ENCODE measurements around the gene RIN3. TPM values are rescaled to one million over a fixed set of nuclear protein-coding genes. Genes with fewer than 3 reads are reported as not detected.
A peak's percentile ranks its signal among the peaks of the same experiment; 100 is the strongest.

The RIN3 gene
- total RNA-seq, 2 donors from 2014 or later = 22.9 to 26.3 TPM

DNA sequence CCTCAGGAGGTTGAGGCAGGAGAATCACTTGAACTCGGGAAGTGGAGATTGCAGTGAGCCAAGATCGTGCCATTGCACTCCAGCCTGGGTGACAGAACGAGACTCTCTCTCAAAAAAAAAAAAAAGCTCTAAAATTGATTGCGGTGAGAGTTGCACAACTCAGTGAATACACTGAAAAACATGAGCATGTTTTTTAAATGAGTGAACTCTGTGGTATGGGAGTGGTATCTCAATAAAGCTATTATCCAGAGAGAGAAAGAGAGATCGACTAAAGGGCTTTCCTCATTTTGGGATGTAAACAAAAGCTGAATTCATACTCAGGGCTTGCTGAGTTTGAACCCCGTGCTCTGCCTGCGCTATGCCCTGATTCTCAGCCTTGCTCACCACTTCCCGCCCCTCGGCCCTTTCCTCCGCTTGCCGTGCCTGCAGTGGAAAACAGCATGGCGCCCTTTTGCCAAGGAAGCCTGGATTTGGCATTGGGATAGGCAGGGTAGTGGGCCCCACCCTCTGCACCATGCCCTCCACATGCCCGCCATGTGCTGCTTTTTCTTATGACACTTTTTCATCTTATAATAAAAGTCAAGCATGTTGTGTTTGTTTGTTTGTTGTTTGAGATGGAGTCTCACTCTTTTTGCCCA lies 132.4 kb downstream of the RIN3 start:
- no peak for ATAC-seq
- no peak for DNase-seq
- intact Hi-C loops (cut with DNase I, micrococcal nuclease) = no loop called here

DNA sequence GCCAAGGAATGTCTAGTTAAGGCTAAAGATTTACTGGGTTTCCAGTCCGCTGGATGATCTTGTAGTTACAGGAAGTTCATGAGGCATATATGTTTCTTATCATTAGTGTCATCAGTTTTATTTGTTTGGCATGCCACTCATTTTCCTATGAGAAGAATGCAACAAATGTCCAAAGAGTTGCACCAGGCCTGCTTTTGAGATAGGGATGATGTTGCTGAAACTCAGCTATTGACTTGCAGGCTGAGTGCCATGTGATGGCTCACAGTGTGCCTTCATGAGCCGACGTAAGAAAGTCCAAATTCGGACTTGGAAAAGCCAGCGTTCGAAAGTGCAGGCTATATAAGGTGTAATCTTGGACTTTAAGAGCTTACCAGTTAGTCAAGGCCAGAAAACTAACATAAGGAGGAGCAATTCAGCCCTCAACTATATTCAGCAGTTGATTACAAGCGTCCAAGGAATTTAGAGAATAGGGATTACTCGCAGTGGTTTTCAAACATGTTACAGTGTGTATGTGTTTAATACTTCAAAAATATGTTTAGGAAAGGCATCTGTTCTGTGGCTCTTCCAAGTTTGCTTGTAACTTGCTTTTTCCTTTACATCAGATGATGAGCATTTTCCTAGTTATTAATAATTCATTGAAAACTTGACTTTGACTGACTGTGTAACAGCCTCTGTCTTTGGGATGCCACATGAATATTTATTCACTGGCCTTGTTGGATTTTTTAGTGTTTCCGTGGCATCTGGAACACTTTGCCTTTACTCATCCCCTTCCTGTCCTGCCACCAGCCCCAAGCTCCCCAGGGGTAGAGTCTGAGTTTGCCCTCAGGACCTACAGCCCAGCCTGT lies 133.6 kb downstream of the RIN3 start:
- ATAC-seq (no peak), DNase-seq (peak in 1 of 2 donors; percentile 68)
- intact Hi-C loops (cut with DNase I, micrococcal nuclease) = no loop called here

DNA sequence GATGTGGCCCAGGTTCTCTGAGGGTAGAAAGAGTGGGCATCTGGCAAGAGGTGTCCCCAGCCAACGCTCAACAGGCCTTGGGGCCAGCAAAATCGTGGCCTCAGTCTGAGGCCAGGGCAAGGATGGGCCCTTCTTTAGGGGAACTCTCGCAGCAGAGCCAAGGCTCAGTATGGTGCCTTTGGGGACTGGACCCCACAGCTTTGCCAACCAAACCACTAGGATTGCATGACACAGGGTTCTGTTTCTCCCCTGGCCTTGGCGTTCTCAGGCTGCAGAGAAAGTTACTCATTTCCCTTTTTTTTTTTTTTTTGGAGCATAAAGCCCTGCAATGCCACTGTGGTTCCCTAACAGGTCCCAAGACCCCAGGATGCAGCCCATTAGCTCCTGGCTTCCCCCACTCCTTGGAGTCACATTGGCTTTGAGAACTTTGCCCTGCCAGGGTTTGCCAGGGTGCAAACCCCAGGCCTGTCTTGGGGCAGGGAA lies 134.3 kb downstream of the RIN3 start:
- ATAC-seq (no peak), DNase-seq (no peak)
- intact Hi-C loops (cut with DNase I, micrococcal nuclease) = no loop called here

DNA sequence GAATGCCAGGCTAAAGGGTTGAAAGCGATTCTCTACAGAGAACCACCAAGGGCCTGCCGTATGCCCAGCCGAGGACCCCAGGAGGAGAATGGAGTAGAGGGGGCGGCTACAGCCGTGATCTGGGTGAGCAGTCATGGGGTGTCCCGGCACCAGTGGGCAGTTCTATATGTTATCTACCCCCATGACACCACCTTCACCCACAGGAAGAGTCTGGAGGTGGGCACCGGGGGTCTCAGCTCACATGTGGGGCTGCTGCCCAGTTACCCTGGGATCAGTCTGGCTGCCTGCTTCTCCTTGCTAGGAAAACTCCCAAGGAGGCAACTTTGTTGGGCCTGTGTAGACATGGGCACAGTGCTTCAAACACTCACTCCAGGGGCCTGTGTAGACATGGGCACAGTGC lies 135.5 kb downstream of the RIN3 start:
- intact Hi-C loops (cut with DNase I, micrococcal nuclease) = no loop called here
- DNase-seq = no peak
- ATAC-seq = no peak

DNA sequence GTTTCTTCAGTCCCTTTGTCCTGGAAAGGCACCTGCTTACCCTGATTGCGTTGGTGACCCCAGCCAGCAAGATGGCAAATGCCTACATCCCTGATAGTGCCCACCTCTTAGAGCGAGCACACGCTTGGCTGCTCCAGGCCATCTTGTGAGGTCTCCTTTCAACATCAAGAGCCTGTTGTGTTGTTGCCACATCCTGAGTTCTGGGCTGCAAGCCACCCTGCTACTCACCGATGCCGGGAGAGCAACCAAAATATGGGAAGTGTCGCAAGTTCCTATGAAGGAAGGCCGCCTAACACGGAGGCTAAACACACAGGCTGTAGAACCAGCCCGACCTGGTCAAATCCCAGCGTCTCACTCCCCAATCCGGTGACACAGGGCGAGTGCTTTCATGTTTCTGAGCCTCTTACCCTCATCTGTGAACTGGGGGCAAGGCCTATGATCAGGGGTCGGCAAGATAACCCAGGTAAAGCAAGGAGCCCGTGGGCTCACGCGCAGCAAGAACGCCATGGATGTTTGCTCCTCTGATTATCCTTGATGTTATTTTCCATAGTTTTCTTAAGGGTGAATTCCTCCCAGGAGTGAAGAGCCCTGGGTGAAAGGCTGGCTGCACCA lies 136.5 kb downstream of the RIN3 start:
- intact Hi-C loops (cut with DNase I, micrococcal nuclease) = no loop called here
- ATAC-seq (peak; percentile 11), DNase-seq (peak; percentile 39 to 72)

DNA sequence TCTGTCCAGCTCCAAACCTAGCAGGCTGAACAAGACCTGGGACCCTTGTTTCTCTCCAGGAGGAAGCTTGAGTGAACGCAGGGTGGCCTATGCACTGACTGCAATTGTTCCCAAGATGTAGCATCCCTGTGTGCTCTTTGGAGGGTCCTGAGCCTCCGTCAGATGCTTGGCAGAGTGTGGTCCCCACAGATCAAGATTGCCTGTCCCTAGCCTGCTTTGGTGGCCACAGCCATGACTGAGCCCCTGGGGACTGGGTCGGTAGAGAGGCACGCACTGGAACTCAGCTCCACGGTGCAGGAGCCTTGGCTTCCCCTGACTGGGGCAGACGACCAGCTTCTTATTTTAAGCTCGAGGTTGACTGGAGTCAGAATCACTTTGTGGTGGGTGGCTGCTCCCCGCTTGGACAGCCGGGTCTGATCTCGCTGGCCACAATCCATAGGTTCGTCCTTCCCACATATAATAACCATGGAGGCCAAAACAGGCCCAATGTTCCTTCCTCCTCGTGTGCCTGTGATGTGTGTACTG lies 137.1 kb downstream of the RIN3 start:
- DNase-seq (no peak), ATAC-seq (no peak)
- intact Hi-C loops (cut with DNase I, micrococcal nuclease) = no loop called here

DNA sequence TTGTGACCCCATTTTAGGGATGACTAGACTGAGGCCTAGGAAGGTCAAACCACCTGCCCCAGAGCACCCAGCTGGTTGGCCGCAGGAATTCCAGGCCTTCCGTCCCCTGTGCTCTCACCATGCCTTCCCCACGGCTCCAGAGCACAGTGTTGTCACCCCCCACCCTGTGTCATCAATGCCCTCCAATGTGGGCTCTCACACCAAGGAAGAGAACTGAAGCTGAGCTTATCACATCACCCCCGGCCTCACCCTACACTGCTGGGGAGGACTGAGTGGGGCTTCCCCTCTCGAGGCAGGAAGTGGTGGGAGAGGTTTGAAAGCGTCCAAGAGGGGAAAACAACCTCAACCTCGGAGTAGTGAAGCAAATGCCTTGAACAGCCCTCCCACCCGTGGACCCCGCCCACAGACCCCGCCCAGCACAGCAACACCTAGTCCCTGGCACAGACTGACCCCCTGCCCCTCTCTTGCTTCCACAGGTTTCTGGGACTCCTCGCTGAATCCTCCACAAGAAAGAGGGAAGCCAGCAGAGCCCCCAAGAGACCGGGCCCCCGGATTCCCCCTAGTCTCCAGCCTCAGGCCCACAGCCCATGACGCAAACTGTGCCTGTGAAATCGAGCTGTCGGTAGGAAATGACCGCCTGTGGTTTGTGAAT lies 137.7 kb downstream of the RIN3 start:
- intact Hi-C loops (cut with DNase I, micrococcal nuclease) = no loop called here
- DNase-seq (peak in 1 of 2 donors; percentile 44), ATAC-seq (peak; percentile 34)

DNA sequence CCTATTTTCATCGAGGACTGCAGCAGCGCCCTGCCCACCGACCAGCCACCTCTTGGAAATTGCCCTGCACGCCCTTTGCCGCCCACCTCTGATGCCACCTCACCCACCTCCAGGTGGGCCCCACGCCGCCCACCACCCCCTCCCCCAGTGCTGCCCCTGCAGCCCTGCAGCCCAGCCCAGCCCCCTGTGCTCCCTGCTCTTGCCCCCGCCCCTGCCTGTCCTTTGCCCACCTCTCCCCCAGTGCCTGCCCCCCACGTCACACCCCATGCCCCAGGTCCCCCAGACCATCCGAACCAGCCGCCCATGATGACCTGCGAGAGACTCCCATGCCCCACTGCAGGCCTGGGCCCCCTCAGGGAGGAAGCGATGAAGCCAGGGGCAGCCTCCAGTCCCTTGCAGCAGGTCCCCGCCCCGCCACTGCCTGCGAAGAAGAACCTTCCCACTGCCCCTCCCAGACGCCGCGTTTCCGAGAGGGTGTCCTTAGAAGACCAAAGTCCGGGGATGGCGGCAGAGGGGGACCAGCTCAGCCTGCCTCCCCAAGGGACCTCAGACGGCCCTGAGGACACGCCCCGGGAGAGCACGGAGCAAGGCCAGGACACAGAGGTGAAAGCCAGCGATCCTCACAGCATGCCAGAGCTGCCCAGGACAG lies 138.3 kb downstream of the RIN3 start:
- intact Hi-C loops (cut with DNase I, micrococcal nuclease) = no loop called here
- ATAC-seq = peak; percentile 12

DNA sequence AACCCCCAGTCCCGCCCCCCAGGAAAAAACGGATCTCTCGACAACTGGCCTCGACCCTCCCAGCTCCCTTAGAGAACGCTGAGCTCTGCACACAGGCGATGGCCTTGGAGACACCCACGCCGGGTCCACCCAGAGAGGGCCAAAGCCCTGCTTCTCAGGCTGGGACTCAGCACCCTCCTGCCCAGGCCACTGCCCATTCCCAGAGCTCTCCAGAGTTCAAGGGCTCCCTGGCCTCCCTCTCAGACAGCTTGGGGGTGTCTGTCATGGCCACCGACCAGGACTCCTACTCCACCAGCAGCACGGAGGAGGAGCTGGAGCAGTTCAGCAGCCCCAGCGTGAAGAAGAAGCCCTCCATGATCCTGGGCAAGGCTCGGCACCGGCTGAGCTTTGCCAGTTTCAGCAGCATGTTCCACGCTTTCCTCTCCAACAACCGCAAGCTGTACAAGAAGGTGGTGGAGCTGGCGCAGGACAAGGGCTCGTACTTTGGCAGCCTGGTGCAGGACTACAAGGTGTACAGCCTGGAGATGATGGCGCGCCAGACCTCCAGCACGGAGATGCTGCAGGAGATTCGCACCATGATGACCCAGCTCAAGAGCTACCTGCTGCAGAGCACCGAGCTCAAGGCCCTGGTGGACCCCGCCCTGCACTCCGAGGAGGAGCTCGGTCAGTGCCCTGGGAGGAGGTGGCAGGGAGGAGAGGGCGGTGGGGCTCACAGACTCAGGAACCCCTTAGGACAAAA lies 139.0 kb downstream of the RIN3 start:
- intact Hi-C loops (cut with DNase I, micrococcal nuclease) = no loop called here
- ATAC-seq = no peak

More for the DNA sequence above, 138.3 kb downstream of the RIN3 start:
- peak; percentile 62 to 65 for DNase-seq

DNA sequence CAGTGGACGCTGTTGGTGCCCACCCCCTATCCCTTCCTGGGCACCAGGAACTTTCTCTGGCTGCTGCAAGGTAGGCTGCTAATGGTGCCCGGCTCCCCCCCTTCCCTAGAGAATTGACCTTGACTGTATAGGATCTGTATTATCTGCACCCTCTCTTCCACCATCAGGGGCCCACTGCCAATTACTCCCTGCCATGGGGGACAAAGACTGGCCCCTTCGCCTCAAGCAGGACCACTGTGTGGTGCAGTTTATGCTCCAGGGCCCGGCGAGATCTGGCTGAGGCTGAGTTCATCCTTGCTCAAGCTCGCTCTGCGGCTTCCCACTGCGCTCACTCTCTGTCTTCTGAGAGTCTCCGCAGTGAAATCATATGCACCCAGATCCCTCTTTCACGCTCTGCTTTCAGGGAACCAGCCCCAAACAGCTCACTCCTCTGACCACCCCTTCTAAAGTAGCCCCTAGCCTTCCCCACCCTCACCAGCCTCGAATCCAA lies 139.6 kb downstream of the RIN3 start:
- ATAC-seq = no peak
- intact Hi-C loops (cut with DNase I, micrococcal nuclease) = no loop called here
- no peak for DNase-seq

More for the DNA sequence above, 139.0 kb downstream of the RIN3 start:
- DNase-seq = no peak

DNA sequence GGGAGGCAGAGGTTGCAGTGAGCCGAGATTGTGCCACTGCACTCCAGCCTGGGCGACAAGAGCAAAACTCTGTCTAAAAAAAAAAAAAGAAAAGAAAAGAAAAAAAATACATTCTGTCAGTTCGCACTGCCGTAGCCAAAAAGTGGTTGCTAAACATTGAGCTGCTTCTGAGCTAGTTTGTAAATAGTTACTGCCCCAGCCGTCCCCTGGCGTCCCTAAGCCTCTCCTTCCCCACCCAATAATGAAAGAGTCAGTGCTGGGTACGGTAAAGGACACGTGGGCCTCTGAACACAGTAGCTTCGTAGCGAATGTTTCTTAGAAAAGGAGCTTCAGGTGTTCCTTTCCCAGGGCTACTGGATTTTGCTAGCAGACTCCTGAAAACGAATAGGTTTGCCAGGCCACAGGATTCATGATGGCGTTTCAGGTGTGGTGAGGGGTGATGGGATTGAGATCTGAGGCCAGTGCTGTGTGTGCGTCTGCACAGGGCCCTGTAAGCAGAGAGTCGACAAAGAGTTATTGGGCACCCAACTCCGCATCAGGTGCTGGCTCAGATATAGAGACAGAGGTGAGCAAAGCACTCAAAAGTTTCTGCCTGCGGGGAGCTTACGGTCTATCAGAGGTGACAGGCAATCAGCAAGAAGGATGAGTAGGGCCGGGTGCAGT lies 140.8 kb downstream of the RIN3 start:
- ATAC-seq (no peak), DNase-seq (no peak)
- intact Hi-C loops (cut with DNase I, micrococcal nuclease) = no loop called here

DNA sequence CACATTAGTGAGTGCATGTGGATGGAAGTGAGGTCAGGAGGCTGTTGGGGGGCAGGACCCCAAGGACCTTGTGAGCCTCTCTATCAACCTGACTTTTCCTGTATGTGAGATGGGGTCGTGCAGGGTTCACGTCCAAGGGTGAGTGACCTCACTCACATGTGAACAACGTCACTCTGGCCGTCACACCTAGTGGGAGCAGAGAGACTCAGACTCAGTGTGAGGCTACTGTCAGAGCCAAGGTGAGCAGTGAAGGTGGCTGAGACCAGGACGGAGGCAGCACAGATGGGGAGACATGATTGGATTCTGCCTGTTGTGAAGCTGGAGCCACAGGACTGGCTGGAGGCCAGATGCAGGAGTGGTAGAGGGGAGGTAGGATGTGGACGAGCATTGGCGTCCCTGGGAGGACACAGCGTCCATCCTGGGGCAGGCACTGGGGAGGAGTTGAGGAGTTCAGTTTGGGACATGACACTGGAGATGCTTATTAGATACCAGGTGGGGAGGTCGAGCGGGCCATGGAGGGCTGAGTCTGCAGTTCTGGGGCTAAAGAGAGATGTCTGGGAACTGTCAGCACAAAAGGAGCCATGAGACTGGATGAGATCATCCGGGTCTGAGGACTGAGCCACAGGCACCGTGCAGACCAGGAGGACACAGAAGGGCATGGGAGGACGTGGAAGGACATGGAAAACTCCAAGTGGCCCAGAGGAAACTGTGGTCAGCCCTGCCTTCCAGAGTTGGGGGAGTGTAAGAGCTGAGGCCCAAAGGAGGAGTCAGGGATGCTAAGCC lies 142.0 kb downstream of the RIN3 start:
- ATAC-seq (no peak), DNase-seq (no peak)
- intact Hi-C loops (cut with DNase I, micrococcal nuclease) = no loop called here

DNA sequence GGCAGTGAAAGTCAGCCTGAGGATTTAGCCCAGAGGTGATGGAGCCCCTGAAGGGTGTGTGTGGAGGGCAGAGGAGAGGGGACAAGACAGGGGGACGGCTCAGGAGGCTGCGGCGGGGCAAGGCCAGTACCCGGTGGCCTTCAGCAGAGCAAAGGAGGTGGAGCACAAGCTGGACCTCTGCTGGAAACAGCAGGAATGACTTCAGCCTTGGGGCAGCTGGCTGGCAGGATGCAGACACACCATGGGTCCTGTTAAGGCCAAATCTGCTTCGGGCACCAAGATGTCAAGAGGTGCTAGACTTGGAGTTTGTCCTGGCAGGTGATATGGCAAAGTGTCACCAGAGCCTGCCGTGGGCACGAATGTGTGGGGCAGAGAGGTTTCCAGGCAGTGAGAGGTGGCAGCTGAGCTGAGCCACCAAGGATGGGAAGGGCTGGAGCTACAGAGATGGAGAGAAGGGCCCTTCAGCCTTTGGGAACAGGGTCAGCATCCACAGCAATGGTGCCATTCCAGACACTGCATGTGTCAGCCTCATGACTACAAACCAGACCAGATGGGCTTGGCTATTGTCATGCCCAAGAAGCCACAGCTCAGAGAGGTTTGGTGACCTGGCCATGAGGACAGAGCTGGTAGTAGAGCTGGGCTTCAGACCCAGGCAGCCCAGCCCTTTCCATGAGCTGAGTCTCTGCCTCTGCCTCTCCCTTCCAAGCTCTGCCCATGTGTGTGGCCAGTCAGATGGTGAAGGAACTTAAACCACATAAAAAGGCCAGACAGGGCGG lies 142.9 kb downstream of the RIN3 start:
- ATAC-seq (no peak), DNase-seq (no peak)
- intact Hi-C loops (cut with DNase I, micrococcal nuclease) = no loop called here

DNA sequence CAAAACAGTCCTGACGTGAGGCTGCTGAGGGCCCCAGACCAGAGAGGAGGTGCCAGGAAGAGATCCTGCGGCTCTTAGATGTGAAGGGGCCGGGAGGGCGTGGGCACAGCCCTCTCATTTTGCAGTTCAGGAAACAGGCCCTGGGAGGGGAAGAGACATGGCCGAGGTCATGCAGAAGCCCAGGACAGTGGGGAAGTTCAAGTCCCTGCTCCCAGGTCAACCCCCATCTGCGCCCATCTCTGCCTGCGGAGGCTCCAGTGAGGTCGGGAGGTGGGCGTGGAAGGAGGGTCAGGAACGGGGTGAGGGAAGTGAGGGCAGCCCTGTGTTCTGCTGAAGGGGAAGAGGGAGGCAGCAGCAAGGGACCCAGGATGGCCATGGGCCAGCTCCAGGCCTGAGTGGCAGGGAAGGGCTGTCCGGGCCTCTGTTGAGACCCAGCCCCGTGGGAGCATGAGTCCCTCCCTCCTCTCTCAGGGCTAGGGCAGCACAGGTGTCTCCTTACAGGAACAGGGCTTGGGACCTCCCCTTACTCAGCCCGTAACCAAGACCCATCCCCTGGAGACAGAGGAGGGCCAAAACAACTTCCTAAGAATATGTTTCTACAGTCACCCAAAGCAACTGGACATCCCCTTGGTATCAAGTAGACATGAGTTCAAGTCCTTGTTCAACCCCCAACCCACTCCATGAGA lies 144.0 kb downstream of the RIN3 start:
- intact Hi-C loops (cut with DNase I, micrococcal nuclease) = no loop called here
- peak; percentile 19 for ATAC-seq

DNA sequence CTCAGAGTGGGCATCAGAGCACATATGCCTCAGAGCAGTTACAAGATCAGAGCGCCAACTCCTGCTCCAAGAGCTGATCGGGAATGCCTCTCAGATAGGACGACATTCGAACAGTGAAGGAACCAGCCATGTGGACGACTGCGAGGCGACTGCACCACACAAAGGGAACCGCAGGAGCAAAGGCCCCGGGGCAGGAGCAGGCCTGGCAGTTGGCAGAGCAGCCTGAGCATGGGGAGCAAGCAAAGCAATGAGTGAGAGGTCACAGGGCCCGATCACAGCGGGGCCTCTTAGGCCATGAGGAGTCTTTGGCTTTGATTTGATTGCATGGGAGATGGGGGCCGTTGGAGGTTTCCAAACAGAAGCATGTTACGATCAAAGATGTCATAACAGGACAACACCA lies 144.6 kb downstream of the RIN3 start:
- intact Hi-C loops (cut with DNase I, micrococcal nuclease) = no loop called here
- DNase-seq = no peak
- no peak for ATAC-seq

More for the DNA sequence above, 144.0 kb downstream of the RIN3 start:
- peak; percentile 33 to 62 for DNase-seq

Data from left colon (tissue), 2 donors.